Endothelial cell of umbilical vein (primary cell): Measurements from ENCODE around the gene ADIPOR2. TPM values are rescaled to one million over a fixed set of nuclear protein-coding genes. Genes with fewer than 3 reads are reported as not detected.

Experiments used
- BruUV-seq: library from RNA; stranded (reverse); fragments of 400-500 nt; replicated peaks from 2 replicates; lab custom pipeline; 2021; lab: Mats Ljungman, UMichigan
- CTCF ChIA-PET: fragments of 300-600, 350-600 bp; sonication (Branson Sonifier 250); formaldehyde crosslinking; loops from one replicate; lab custom pipeline; 2021; ENCODE audit warnings: antibody characterized with exemption, inconsistent platforms; lab: Charles Lee
- POLR2A ChIA-PET: fragments of 300-600, 350-600 bp; sonication (Branson Sonifier 250); formaldehyde crosslinking; loops from one replicate; lab custom pipeline; 2021; ENCODE audit warnings: antibody characterized with exemption, inconsistent platforms; lab: Charles Lee
- DNase-seq: peaks from one replicate; pipeline ENCODE4 v3.0.0-alpha.2; 2011; ENCODE audit warnings: low read depth, low spot score
- FAIRE-seq: peaks from 2 replicates; lab custom pipeline; 2011; peaks lifted over from hg19 to GRCh38; lab: Jason Lieb, UNC
- H2AFZ ChIP-seq: 2 replicates; pipeline ENCODE4 v1.6.0; 2012; ENCODE audit warnings: low read depth, low read length, control low read depth, inconsistent platforms
- H3K27ac ChIP-seq: 2 replicates; pipeline ENCODE4 v1.5.1; 2011; ENCODE audit warnings: low read depth, mild to moderate bottlenecking, control low read depth, low read length, moderate library complexity; ENCODE audit not compliant: insufficient read depth
- H3K27me3 ChIP-seq, 2 experiments: 2 replicates each; pipeline versions ENCODE4 v1.6.0 to v1.6.1; 2011; ENCODE audit warnings: low read length in 2 of 2, mixed read lengths in 1 of 2; ENCODE audit not compliant: control insufficient read depth in 2 of 2, insufficient read depth in 2 of 2
- H3K36me3 ChIP-seq, 2 experiments: 2 replicates in 1 of 2; 3 replicates in 1 of 2; pipeline ENCODE4 v1.5.1; 2011; ENCODE audit warnings: low read length in 2 of 2, mild to moderate bottlenecking in 1 of 2, moderate library complexity in 1 of 2; ENCODE audit not compliant: control insufficient read depth in 2 of 2, insufficient read depth in 2 of 2; ENCODE audit errors: extremely low read depth in 1 of 2
- H3K4me1 ChIP-seq: 3 replicates; pipeline ENCODE4 v1.5.1; 2011; ENCODE audit warnings: mild to moderate bottlenecking, low read length; ENCODE audit not compliant: control insufficient read depth, insufficient read depth; ENCODE audit errors: extremely low read depth
- H3K4me2 ChIP-seq: 2 replicates; pipeline ENCODE4 v1.6.1; 2011; ENCODE audit warnings: low read length, control low read depth, mixed read lengths; ENCODE audit not compliant: insufficient read depth
- H3K4me3 ChIP-seq, 3 experiments: fragments of 200-600 bp in 1 of 3; sonication (generic), shearing (Covaris generic) in 1 of 3; replicated peaks in 1 of 3; 2 replicates each; pipeline ENCODE4 v1.5.1; 2011 to 2016; ENCODE audit warnings: control low read depth in 3 of 3, low read length in 3 of 3, mild to moderate bottlenecking in 2 of 3, inconsistent platforms in 1 of 3, low read depth in 1 of 3, moderate library complexity in 1 of 3; ENCODE audit not compliant: insufficient read depth in 1 of 3
- H3K79me2 ChIP-seq: 2 replicates; pipeline ENCODE4 v1.6.0; 2012; ENCODE audit warnings: low read length, inconsistent platforms; ENCODE audit not compliant: control insufficient read depth, insufficient read depth
- H3K9ac ChIP-seq: replicated peaks from 2 replicates; pipeline ENCODE3; 2011; ENCODE audit warnings: low read length, control low read depth; ENCODE audit not compliant: insufficient read depth; ENCODE audit errors: extremely low read depth
- H3K9me1 ChIP-seq: replicated peaks from 3 replicates; pipeline ENCODE4 v1.6.0; 2011; ENCODE audit warnings: mild to moderate bottlenecking, low read length; ENCODE audit not compliant: control insufficient read depth, insufficient read depth; ENCODE audit errors: extremely low read depth
- H3K9me3 ChIP-seq: replicated peaks from 2 replicates; pipeline ENCODE4 v1.5.1; 2012; ENCODE audit warnings: low read length, inconsistent platforms; ENCODE audit not compliant: control insufficient read depth, insufficient read depth
- H4K20me1 ChIP-seq: replicated peaks from 2 replicates; pipeline ENCODE3; 2011; ENCODE audit warnings: mild to moderate bottlenecking, low read length; ENCODE audit not compliant: control insufficient read depth, insufficient read depth; ENCODE audit errors: extremely low read depth
- EZH2 ChIP-seq: IDR thresholded peaks from 2 replicates; pipeline ENCODE4 v1.6.1; 2012; ENCODE audit warnings: borderline replicate concordance, low read depth, mild to moderate bottlenecking, moderate library complexity, low read length, inconsistent platforms; ENCODE audit not compliant: severe bottlenecking
- FOS ChIP-seq: IDR thresholded peaks from 2 replicates; pipeline ENCODE4 v1.6.1; 2011; ENCODE audit warnings: mild to moderate bottlenecking, low read length, moderate library complexity, borderline replicate concordance; ENCODE audit not compliant: insufficient read depth
- GATA2 ChIP-seq: IDR thresholded peaks from 2 replicates; pipeline ENCODE4 v1.7.0; 2011; ENCODE audit warnings: low read depth, mild to moderate bottlenecking, moderate library complexity, mixed read lengths, low read length; ENCODE audit not compliant: insufficient read length, insufficient read depth
- JUN ChIP-seq: IDR thresholded peaks from 2 replicates; pipeline ENCODE4 v1.6.1; 2011; ENCODE audit warnings: borderline replicate concordance, low read depth; ENCODE audit not compliant: insufficient read length, insufficient read depth
- POLR2AphosphoS5 ChIP-seq: IDR thresholded peaks from 2 replicates; pipeline ENCODE4 v1.6.1; 2012; ENCODE audit warnings: low read depth, mild to moderate bottlenecking, control low read depth, low read length, moderate library complexity; ENCODE audit not compliant: insufficient read depth
- dilution Hi-C: fragments of 300-500 bp; cut with MboI; formaldehyde crosslinking; loops from one replicate; pipeline ENCODE4 v1.15.0; 2019; ENCODE audit warnings: low sequenced_read_pairs; ENCODE audit not compliant: extremely low pct_ligation_motif_present
- intact Hi-C: fragments of 100-400 bp; cut with micrococcal nuclease; formaldehyde crosslinking; loops from one replicate; pipeline ENCODE4 v1.10.0; 2022
- polyA plus RNA-seq, 4 experiments: library from polyadenylated mRNA; depleted of rRNA in 3 of 4; stranded (reverse) in 3 of 4; unstranded in 1 of 4; fragments of >200 nt; gene quantifications; 2 replicates each; pipeline versions ENCODE4 v1.2.1 to v1.2.3, GENCODE V29; 2011 to 2012; ENCODE audit warnings: missing spikeins in 1 of 4
- total RNA-seq: library from RNA; stranded (reverse); gene quantifications from 2 replicates; pipeline ENCODE4 v1.2.3, GENCODE V29; 2021

ADIPOR2 gene
- total and polyA plus RNA-seq, 2 donors (not counting 3 experiments of a cell fraction or from before 2014, with no cell fraction given): 22.5 to 57.3 TPM

- FAIRE-seq: peak; percentile 91
- intact Hi-C loops: no loop called here
- BruUV-seq: no TSS peak
- ChIA-PET CTCF (interaction anchor here (1.2 to 3.3 kb wide), 4 partner anchors 14 to 127 kb away, joined by 3 to 30 read pairs (median 4); no protein-coding TSS in a partner anchor), POLR2A (no interaction called here)
- TF ChIP-seq JUN: peak; percentile 66
- peak; percentile 46 for TF ChIP-seq GATA2
- peak; percentile 69 for TF ChIP-seq FOS
- TF ChIP-seq POLR2AphosphoS5: peak; percentile 57
- no peak for TF ChIP-seq EZH2
- Histone ChIP-seq H4K20me1 (no peaks in the 10 kb centered on the region), H2AFZ (no peak overlapping the region), H3K4me1 (peaks cover 34% of the 10 kb centered on the region), H3K9me3 (no peaks in the 10 kb centered on the region), H3K79me2 (no peaks in the 10 kb centered on the region), H3K9me1 (no peaks in the 10 kb centered on the region), H3K27ac (peak overlapping the region; percentile 36), H3K36me3 (no peaks in the 10 kb centered on the region), H3K27me3 (peaks cover 0 to 2% of the 10 kb centered on the region in 2 experiments), H3K4me3 (no peak overlapping the region), H3K4me2 (no peak overlapping the region), H3K9ac (no peak overlapping the region)
- peak; percentile 33 for DNase-seq
- dilution Hi-C loops: no loop called here
These were observed 121.9 kb downstream of the ADIPOR2 start for GRCh38 chr12:1812650-1813302.

GRCh38 chr12:1814266-1814665 lies 123.4 kb downstream of the ADIPOR2 start:
- H3K27me3 ChIP-seq: peaks cover 3% of the 10 kb centered on the region in 2 experiments
- dilution Hi-C loops: no loop called here
- ChIA-PET CTCF (interaction anchor here (3.3 kb wide), 1 partner anchor 126 kb away, joined by 30 read pairs; no protein-coding TSS in a partner anchor), POLR2A (no interaction called here)
- H3K4me3 ChIP-seq: no peak overlapping the region
- no peaks in the 10 kb centered on the region for H3K9me1 ChIP-seq
- H3K27ac ChIP-seq: no peak overlapping the region
- H2AFZ ChIP-seq: no peak overlapping the region
- H3K4me1 ChIP-seq: peaks cover 34% of the 10 kb centered on the region
- no peaks in the 10 kb centered on the region for H3K9me3 ChIP-seq
- no peaks in the 10 kb centered on the region for H3K79me2 ChIP-seq
- no peak overlapping the region for H3K4me2 ChIP-seq
- no peak overlapping the region for H3K9ac ChIP-seq
- no TSS peak for BruUV-seq
- H3K36me3 ChIP-seq: no peaks in the 10 kb centered on the region
- intact Hi-C loops: no loop called here
- no peak for TF ChIP-seq EZH2
- no peak for DNase-seq
- FAIRE-seq: no peak
- H4K20me1 ChIP-seq: no peaks in the 10 kb centered on the region
